ENCODE data around the gene OR5I1. TPM values are rescaled to one million over a fixed set of nuclear protein-coding genes. Genes with fewer than 3 reads are reported as not detected.

The OR5I1 gene
- not detected in 2 replicates for total RNA-seq

DNA sequence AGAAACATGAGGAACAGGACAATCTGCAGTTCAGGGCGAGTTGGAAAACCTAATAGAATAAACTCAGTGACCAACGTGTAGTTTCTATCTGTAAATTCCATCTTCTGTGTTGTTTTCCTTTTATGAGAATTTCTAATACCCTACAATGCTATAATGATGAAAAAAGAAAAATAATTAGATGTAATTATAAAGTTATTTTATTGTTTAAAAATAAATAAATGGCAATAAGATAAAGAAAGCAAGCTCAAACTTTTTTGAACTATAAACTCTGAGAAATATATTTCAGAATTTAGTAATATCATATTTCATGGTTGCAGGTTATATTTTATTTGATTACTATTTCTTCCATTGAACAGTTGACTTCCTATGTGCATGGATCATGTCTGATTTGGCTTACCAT is at the start of gene OR5I1:
TSS of gene OR5I1 (minus strand) at position 101 of the 400 bp plus-strand sequence. CDS start at position 101, 0 bp downstream.

GRCh38 chr11:55969845-55970244 is 33.6 kb upstream of the OR5I1 start, which contains the start of gene OR10AG1:
Gene OR10AG1, minus strand, starts transcription at chr11:55969945. Its CDS starts 38 bp downstream, at chr11:55969907.

GRCh38 chr11:55914482-55914881 is 21.7 kb downstream of the OR5I1 start, which contains the start of gene OR5W2:
Gene OR5W2, minus strand, starts transcription at chr11:55914582. Its CDS starts 0 bp downstream, at chr11:55914582.

Other genes with a start within 250 kb of the OR5I1 start
- gene OR5D13, start 163.0 kb downstream of the OR5I1 start, total RNA-seq, result not detected in 2 replicates
- not detected in 2 replicates for gene OR5D14, start 140.8 kb downstream of the OR5I1 start, total RNA-seq
- gene OR5L1, start 125.0 kb downstream of the OR5I1 start, total RNA-seq, result not detected in 2 replicates
- not detected in 2 replicates for gene OR5D18, start 116.8 kb downstream of the OR5I1 start, total RNA-seq
- gene OR5L2, start 109.2 kb downstream of the OR5I1 start, total RNA-seq, result not detected in 2 replicates
- gene OR5D16, start 97.6 kb downstream of the OR5I1 start, total RNA-seq, result not detected in 2 replicates
- gene TRIM51, start 53.1 kb downstream of the OR5I1 start, total RNA-seq, result not detected in 2 replicates
- not detected in 2 replicates for gene OR5W2, start 21.8 kb downstream of the OR5I1 start, total RNA-seq
- gene OR10AG1, start 33.5 kb upstream of the OR5I1 start, total RNA-seq, result not detected in 2 replicates
- not detected in 2 replicates for gene OR5F1, start 58.2 kb upstream of the OR5I1 start, total RNA-seq
- not detected in 2 replicates for gene OR5AS1, start 91.3 kb upstream of the OR5I1 start, total RNA-seq
- gene OR8I2, start 156.9 kb upstream of the OR5I1 start, total RNA-seq, result not detected in 2 replicates
- not detected in 2 replicates for gene OR8H2, start 167.3 kb upstream of the OR5I1 start, total RNA-seq
- not detected in 2 replicates for gene OR8H3, start 186.0 kb upstream of the OR5I1 start, total RNA-seq
- gene OR8J3, start 203.8 kb upstream of the OR5I1 start, total RNA-seq, result not detected in 2 replicates
- gene OR8K5, start 223.9 kb upstream of the OR5I1 start, total RNA-seq, result not detected in 2 replicates
- gene OR5J2, start 240.2 kb upstream of the OR5I1 start, total RNA-seq, result not detected in 2 replicates